HG03196 (cell line): ENCODE data around the gene DMRTA2.

Source experiments
- ATAC-seq: cut with Tn5 transposase; IDR thresholded peaks from one replicate; pipeline ENCODE4 v1.9.1; 2021; ENCODE audit not compliant: unreplicated experiment

Gene DMRTA2

GRCh38 chr1:50422946-50423669 lies at the start of gene DMRTA2:
Gene DMRTA2 (minus strand): TSS chr1:50423443. CDS start chr1:50421536, 1,907 bp downstream.
- ATAC-seq: no peak

- no peak for ATAC-seq
Measured at GRCh38 chr1:50471967-50472366, 48.7 kb upstream of the DMRTA2 start.

- ATAC-seq: no peak
Measured at GRCh38 chr1:50462964-50463363, 39.7 kb upstream of the DMRTA2 start.

- ATAC-seq: no peak
Measured at GRCh38 chr1:50458507-50458906, 35.3 kb upstream of the DMRTA2 start.

- no peak for ATAC-seq
Measured at GRCh38 chr1:50454911-50455310, 31.7 kb upstream of the DMRTA2 start.

- ATAC-seq: no peak
Measured at GRCh38 chr1:50453266-50453665, 30.0 kb upstream of the DMRTA2 start.

GRCh38 chr1:50452700-50453099 lies 29.5 kb upstream of the DMRTA2 start:
- no peak for ATAC-seq

- ATAC-seq: no peak
Measured at GRCh38 chr1:50450861-50451653, 27.8 kb upstream of the DMRTA2 start.

GRCh38 chr1:50447961-50448360 lies 24.7 kb upstream of the DMRTA2 start:
- ATAC-seq: no peak

- no peak for ATAC-seq
Measured at GRCh38 chr1:50441183-50441582, 17.9 kb upstream of the DMRTA2 start.

GRCh38 chr1:50438945-50439344 lies 15.7 kb upstream of the DMRTA2 start:
- ATAC-seq: no peak

GRCh38 chr1:50436489-50436888 lies 13.2 kb upstream of the DMRTA2 start:
- ATAC-seq: no peak

- ATAC-seq: no peak
Measured at GRCh38 chr1:50430010-50430405, 6.8 kb upstream of the DMRTA2 start.

- no peak for ATAC-seq
Measured at GRCh38 chr1:50427818-50428779, 4.9 kb upstream of the DMRTA2 start.

- ATAC-seq: no peak
Measured at GRCh38 chr1:50427086-50427817, 4.0 kb upstream of the DMRTA2 start.

- no peak for ATAC-seq
Measured at GRCh38 chr1:50426702-50427085, 3.5 kb upstream of the DMRTA2 start.

- ATAC-seq: no peak
Measured at GRCh38 chr1:50426108-50426700, 3.0 kb upstream of the DMRTA2 start.

GRCh38 chr1:50425376-50426107 lies 2.3 kb upstream of the DMRTA2 start:
- no peak for ATAC-seq

- no peak for ATAC-seq
Measured at GRCh38 chr1:50424884-50425375, 1.7 kb upstream of the DMRTA2 start.
